Ovary (tissue), 9 donors: ENCODE measurements around the gene AFTPH. TPM values are rescaled to one million over a fixed set of nuclear protein-coding genes. Genes with fewer than 3 reads are reported as not detected.

ENCODE experiments used
- DNase-seq, 5 donors: peaks; one replicate each; pipeline ENCODE4 v3.0.0-alpha.2; 2019 to 2020
- H3K27ac ChIP-seq, 2 donors: fragments of 200-600 bp; one replicate each; pipeline versions ENCODE4 v1.5.1 to v1.8.0; 2019 to 2022
- H3K27me3 ChIP-seq: fragments of 200-600 bp; one replicate; pipeline ENCODE4 v1.8.0; 2022
- H3K36me3 ChIP-seq: fragments of 200-600 bp; sonication (generic); one replicate; pipeline ENCODE4 v1.5.1; 2019
- H3K4me1 ChIP-seq: one replicate; pipeline ENCODE4 v1.8.1; 2013; ENCODE audit warnings: mild to moderate bottlenecking, moderate library complexity; ENCODE audit not compliant: insufficient read depth
- H3K4me3 ChIP-seq: fragments of 200-600 bp; sonication (generic); one replicate; pipeline ENCODE4 v1.5.1; 2017
- H3K9me3 ChIP-seq, 2 donors: fragments of 200-600 bp in 1 of 2; sonication (generic) in 1 of 2; one replicate each; pipeline versions ENCODE4 v1.5.1 to v1.8.1; 2013 to 2019; ENCODE audit warnings: mild to moderate bottlenecking in 1 of 2, moderate library complexity in 1 of 2
- EP300 ChIP-seq: sonication (generic); formaldehyde crosslinking; IDR thresholded peaks from one replicate; pipeline ENCODE4 v1.6.1; 2017; ENCODE audit warnings: antibody characterized with exemption
- POLR2A ChIP-seq: fragments of 450-650 bp; IDR thresholded peaks from one replicate; pipeline ENCODE4 v1.6.1; 2017; ENCODE audit warnings: antibody characterized with exemption, mild to moderate bottlenecking, moderate library complexity
- WGBS, 3 donors: extraction: QIAGEN DNeasy Blood & Tissue Kit in 1 of 3; methylation state at CpG; one replicate each; pipeline versions ENCODE4 v1.1.5 to v1.1.7; 2013 to 2017; 5-methylcytosine and 5-hydroxymethylcytosine counted together
- intact Hi-C, 4 donors: fragments of 100-400 bp; cut with DNase I; formaldehyde crosslinking; loops; one replicate each; pipeline versions ENCODE4 v1.11.0 to v1.15.1; 2022 to 2023
- polyA plus RNA-seq, 2 donors: library from polyadenylated mRNA; stranded (reverse); fragments of 200-250 nt in 1 of 2; fragments of 350-450 nt in 1 of 2; fragmentation: Illumina TruSeq in 1 of 2; extraction: RNeasy Lipid Tissue Mini Kit (QIAGEN cat#74804) in 1 of 2; gene quantifications; one replicate each; pipeline ENCODE4 v1.2.3, GENCODE V29; 2013 to 2014
- total RNA-seq, 7 donors: library from RNA; depleted of rRNA in 2 of 7; stranded (reverse); fragments of >200 nt in 2 of 7; fragmentation: NEBNext Ultra II Directional in 3 of 7; extraction: Animal tissue kit (Norgen Biotek cat#: 25700) in 3 of 7; gene quantifications; one replicate each; pipeline versions ENCODE4 v1.1.0 to v1.2.4, GENCODE V29; 2016 to 2023
- TF ChIP-seq, protein P1 (sequence below), 3 donors: fragments of 450-650 bp in 2 of 3; fragments of 200-600 bp in 1 of 3; IDR thresholded peaks; one replicate each; pipeline versions ENCODE4 v1.5.1 to v1.8.0; 2016 to 2022; ENCODE audit warnings: antibody characterized with exemption in 3 of 3, mild to moderate bottlenecking in 1 of 3
- donor health status: DM: no; HTN: no; CAD: no; lungs with moderate emphysema.
- donor health status: DM: no; HTN: no; CAD: no.
- donor health status: Bipolar disorder and iron deficiency.
- donor health status: DM: yes; HTN: yes; CAD: no.
- donor health status: DM: no; HTN: no; CAD: no.
- donor health status: DM: yes; HTN: yes; CAD: no.

Gene AFTPH
- total and polyA plus RNA-seq, 9 donors = 18.5 to 33.8 (median 27.6) TPM

DNA sequence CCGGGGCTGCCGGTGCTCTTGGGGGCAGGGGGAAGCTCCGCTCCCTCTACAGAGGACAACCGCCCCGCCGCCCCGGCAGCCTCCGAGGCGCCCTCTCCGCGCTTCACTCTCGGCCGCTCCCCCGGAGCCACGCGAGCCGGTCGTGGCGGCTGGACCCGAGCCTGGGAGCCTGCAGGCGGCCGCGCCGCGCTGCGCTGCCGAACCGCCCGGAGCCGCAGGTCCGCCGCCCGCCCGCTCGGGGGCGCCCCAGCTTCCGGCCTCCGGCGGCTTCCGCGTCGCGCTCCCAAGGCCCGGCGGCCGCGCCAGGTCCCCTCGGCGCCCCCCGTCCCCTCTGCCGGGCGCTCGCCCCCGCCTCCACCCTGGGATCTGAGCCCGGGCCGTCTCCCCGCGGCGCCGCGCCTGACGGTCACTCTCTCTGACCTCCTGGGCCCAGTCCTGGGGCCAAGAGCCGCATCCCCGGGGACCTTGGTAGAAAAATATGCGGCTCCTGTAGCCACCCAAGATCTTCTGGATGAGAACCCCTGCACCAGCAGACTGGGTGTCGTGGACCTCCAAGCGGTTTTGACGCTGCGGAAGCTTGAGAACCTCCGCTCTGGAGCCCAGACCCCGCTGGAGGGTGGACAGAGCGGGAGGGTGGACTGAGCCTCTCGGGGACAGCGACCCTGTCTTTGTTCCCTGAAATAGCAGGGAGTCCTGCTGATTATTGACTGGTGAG, 85.3 kb downstream of the AFTPH start:
- H3K27me3 ChIP-seq = no peaks in the 10 kb centered on the region
- H3K4me3 ChIP-seq = peak overlapping the region; percentile 33
- peak overlapping the region in 1 of 2 donors; percentile 1 for H3K27ac ChIP-seq
- 10 to 18% (median 16%) methylated on average over 29 to 74 of the region's 74 CpGs for WGBS, 3 donors
- no peaks in the 10 kb centered on the region for H3K36me3 ChIP-seq
- TF ChIP-seq EP300 (no peak), POLR2A (no peak)
- TF ChIP-seq, protein P1, sequence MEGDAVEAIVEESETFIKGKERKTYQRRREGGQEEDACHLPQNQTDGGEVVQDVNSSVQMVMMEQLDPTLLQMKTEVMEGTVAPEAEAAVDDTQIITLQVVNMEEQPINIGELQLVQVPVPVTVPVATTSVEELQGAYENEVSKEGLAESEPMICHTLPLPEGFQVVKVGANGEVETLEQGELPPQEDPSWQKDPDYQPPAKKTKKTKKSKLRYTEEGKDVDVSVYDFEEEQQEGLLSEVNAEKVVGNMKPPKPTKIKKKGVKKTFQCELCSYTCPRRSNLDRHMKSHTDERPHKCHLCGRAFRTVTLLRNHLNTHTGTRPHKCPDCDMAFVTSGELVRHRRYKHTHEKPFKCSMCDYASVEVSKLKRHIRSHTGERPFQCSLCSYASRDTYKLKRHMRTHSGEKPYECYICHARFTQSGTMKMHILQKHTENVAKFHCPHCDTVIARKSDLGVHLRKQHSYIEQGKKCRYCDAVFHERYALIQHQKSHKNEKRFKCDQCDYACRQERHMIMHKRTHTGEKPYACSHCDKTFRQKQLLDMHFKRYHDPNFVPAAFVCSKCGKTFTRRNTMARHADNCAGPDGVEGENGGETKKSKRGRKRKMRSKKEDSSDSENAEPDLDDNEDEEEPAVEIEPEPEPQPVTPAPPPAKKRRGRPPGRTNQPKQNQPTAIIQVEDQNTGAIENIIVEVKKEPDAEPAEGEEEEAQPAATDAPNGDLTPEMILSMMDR (IDR thresholded peaks at IDR 0.05) = peak in 2 of 3 donors; percentile 30 to 31
- intact Hi-C loops = no loop called here
- DNase-seq = peak; percentile 31 to 76 (median 58)
- H3K9me3 ChIP-seq = no peaks in the 10 kb centered on the region
- peaks cover 6% of the 10 kb centered on the region for H3K4me1 ChIP-seq

DNA sequence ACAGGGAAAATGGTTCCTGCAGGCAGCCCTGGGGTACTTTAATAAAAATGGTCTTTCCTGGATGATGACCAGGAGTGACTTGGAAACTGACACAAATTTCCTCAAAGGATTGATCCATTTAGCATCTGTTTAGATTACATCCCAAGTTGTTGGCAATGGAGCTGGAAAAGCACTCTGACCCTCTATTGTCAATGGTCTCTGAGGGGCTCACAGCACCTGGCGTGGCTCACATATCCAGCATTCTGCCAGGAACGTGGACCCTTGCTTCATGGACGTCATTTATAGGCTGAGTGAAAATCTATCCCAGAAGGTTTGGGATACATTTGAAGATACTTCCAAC, 85.8 kb downstream of the AFTPH start:
- DNase-seq = peak in 1 of 5 donors; percentile 22
- H3K27me3 ChIP-seq = no peaks in the 10 kb centered on the region
- TF ChIP-seq EP300 = no peak
- TF ChIP-seq POLR2A = no peak
- TF ChIP-seq, protein P1 (IDR thresholded peaks at IDR 0.05) = no peak
- intact Hi-C loops = no loop called here
- H3K9me3 ChIP-seq = no peaks in the 10 kb centered on the region
- no peak overlapping the region for H3K4me3 ChIP-seq
- H3K36me3 ChIP-seq = no peaks in the 10 kb centered on the region
- WGBS, 3 donors = 70 to 81% (median 79%) methylated on average over 3 of the region's 3 CpGs
- H3K27ac ChIP-seq = no peak overlapping the region
- H3K4me1 ChIP-seq = peaks cover 4% of the 10 kb centered on the region

DNA sequence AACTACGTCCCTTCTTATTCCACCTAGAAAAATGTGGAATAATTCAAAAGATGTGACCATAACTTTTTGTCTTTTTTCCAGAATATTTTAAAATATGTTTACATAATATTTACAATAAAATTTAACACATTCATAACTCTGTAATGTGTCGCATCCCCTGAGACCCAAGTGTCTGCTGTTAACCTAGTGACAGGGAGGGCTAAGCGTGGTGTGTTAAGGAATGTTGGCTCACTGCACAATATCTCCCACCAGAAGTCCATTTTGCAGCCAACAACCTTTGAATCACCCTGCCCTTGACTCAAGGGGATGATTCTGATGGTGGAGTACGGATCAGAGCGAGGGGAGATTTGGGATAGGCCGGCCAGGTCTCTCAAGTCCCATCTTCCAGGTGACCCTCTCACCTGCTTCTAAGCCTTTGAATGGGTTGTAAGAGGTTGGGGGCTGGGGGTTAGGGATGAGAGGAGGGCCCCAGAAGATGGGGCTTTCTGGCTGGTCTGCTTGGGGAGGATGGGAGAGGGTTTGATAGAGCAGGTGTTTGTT, 86.3 kb downstream of the AFTPH start:
- TF ChIP-seq POLR2A = no peak
- TF ChIP-seq, protein P1 (IDR thresholded peaks at IDR 0.05) = no peak
- TF ChIP-seq EP300 = no peak
- intact Hi-C loops = no loop called here
- peaks cover 4% of the 10 kb centered on the region for H3K4me1 ChIP-seq
- DNase-seq = peak in 1 of 5 donors; percentile 8
- no peak overlapping the region for H3K27ac ChIP-seq
- no peaks in the 10 kb centered on the region for H3K27me3 ChIP-seq
- H3K4me3 ChIP-seq = no peak overlapping the region
- no peaks in the 10 kb centered on the region for H3K9me3 ChIP-seq
- WGBS, 3 donors = 92 to 94% (median 93%) methylated on average over 6 of the region's 6 CpGs
- no peaks in the 10 kb centered on the region for H3K36me3 ChIP-seq

DNA sequence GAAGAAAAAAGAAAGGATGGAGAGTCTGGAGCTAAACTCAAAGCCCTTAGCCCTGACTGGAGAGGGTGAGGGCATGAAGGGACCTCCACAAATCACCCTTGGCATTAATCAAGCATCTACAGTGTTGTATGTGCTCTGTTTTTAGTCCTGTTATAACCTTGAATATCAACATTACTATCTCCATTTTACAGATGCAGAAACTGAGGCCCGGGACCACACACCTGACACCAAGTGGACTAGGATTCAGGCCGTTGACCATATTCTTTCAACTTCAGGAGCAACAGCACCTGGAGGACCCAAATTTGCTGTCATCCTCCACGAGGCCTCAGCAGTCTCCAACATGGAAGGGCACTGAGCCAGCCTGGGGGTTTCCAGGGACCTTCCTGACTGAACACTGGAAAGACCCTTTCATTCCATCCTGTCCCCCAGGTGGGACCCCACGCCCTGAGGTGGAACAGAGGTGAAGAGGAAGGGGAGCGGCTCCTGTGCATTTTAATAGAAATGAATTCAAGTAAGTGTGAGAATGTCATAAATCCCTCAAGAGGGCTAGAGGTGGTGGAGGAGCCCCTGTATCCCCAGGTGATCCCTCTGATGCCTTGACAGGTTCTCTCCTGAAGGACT, 88.6 kb downstream of the AFTPH start:
- 76 to 90% (median 79%) methylated on average over 5 of the region's 5 CpGs for WGBS, 3 donors
- DNase-seq = no peak

More for the DNA sequence above, 88.6 kb downstream of the AFTPH start:
- TF ChIP-seq EP300 = no peak
- no peak for TF ChIP-seq POLR2A
- TF ChIP-seq, protein P1 (IDR thresholded peaks at IDR 0.05) = no peak
- H3K4me1 ChIP-seq = peaks cover 4% of the 10 kb centered on the region
- no peaks in the 10 kb centered on the region for H3K36me3 ChIP-seq
- no peak overlapping the region for H3K4me3 ChIP-seq
- no peaks in the 10 kb centered on the region for H3K27me3 ChIP-seq
- intact Hi-C loops = no loop called here
- H3K27ac ChIP-seq = no peak overlapping the region
- H3K9me3 ChIP-seq = no peaks in the 10 kb centered on the region
